Karpas-422 (cell line): ENCODE results near the gene ACVR1. TPM values are rescaled to one million over a fixed set of nuclear protein-coding genes. Genes with fewer than 3 reads are reported as not detected.

Experiments used
- DNase-seq: peaks from one replicate; pipeline ENCODE4 v3.0.0-alpha.2; 2015
- H2AFZ ChIP-seq: fragments of 200-600 bp; sonication (generic); 2 replicates; pipeline ENCODE4 v1.6.1; 2014; ENCODE audit warnings: antibody characterized with exemption, low read length, mixed read lengths
- H3K27ac ChIP-seq: fragments of 200-600 bp; sonication (generic); 2 replicates; pipeline ENCODE4 v1.5.1; 2014; ENCODE audit warnings: mild to moderate bottlenecking, low read length, moderate library complexity
- H3K27me3 ChIP-seq: fragments of 200-600 bp; sonication (generic); 2 replicates; pipeline ENCODE4 v1.6.1; 2014; ENCODE audit warnings: low read length, mixed read lengths
- H3K36me3 ChIP-seq: fragments of 200-600 bp; sonication (generic); 2 replicates; pipeline ENCODE4 v1.6.1; 2014; ENCODE audit warnings: low read length, mixed read lengths; ENCODE audit not compliant: insufficient read depth
- H3K4me1 ChIP-seq: fragments of 200-600 bp; sonication (generic); 2 replicates; pipeline ENCODE4 v1.6.1; 2014; ENCODE audit warnings: mild to moderate bottlenecking, low read length, mixed read lengths
- H3K4me2 ChIP-seq: fragments of 200-600 bp; sonication (generic); 2 replicates; pipeline ENCODE4 v1.6.1; 2014; ENCODE audit warnings: low read length, low read depth, mild to moderate bottlenecking; ENCODE audit not compliant: poor library complexity, severe bottlenecking
- H3K4me3 ChIP-seq: fragments of 200-600 bp; sonication (generic); 2 replicates; pipeline ENCODE4 v1.5.1; 2014; ENCODE audit warnings: mild to moderate bottlenecking, antibody characterized with exemption, low read length, mixed read lengths
- H3K79me2 ChIP-seq: fragments of 200-600 bp; sonication (generic); 2 replicates; pipeline ENCODE4 v1.6.1; 2014; ENCODE audit warnings: mild to moderate bottlenecking, low read length, mixed read lengths
- H3K9ac ChIP-seq: fragments of 200-600 bp; sonication (generic); 2 replicates; pipeline ENCODE4 v1.6.0; 2014; ENCODE audit warnings: low read length
- H3K9me2 ChIP-seq: fragments of 200-600 bp; sonication (generic), shearing (Covaris generic); replicated peaks from 2 replicates; pipeline ENCODE4 v1.6.0; 2014; ENCODE audit warnings: mild to moderate bottlenecking, low read length, moderate library complexity; ENCODE audit not compliant: insufficient read depth
- H3K9me3 ChIP-seq: fragments of 300-700, 200-600 bp; sonication (generic); 2 replicates; pipeline ENCODE4 v1.6.1; 2014; ENCODE audit warnings: low read length, mixed read lengths
- H4K20me1 ChIP-seq: fragments of 200-600 bp; sonication (generic); 2 replicates; pipeline ENCODE4 v1.6.1; 2014; ENCODE audit warnings: mild to moderate bottlenecking, antibody characterized with exemption, low read length, low read depth; ENCODE audit not compliant: insufficient read depth
- total RNA-seq: library from RNA; depleted of rRNA; stranded (reverse); fragments of >200 nt; shearing (Covaris generic); gene quantifications from 2 replicates; pipeline ENCODE4 v1.2.3, GENCODE V29; 2014; ENCODE audit warnings: low replicate concordance

ACVR1 gene
- total RNA-seq, 1 experiment from 2014 or later, result 0.07 TPM

DNA sequence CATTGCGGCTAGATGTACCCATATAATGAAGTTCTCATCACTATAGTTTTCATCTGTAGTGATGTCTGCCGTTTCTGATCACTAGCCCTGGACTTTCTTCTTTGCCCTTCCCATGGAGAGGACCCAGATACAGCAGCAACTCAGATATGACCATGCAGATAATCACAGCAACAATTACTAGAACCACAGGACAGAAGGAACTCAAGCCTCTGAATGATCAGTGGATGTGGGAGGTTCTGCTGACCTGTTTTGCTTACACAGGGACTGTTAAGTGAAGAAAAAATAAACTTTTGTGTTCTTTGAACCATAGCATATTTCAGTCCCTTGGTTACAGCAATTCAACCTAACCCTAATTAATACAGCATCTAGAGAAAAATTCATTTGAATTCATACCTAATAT, 62.7 kb downstream of the ACVR1 start:
- no peak overlapping the region for H3K4me2 ChIP-seq
- no peaks in the 10 kb centered on the region for H3K79me2 ChIP-seq
- DNase-seq, result no peak
- H3K27ac ChIP-seq, result no peak overlapping the region
- H3K4me1 ChIP-seq, result no peaks in the 10 kb centered on the region
- H3K9ac ChIP-seq, result no peak overlapping the region
- no peak overlapping the region for H3K4me3 ChIP-seq
- H2AFZ ChIP-seq, result no peak overlapping the region
- no peaks in the 10 kb centered on the region for H3K9me3 ChIP-seq
- no peaks in the 10 kb centered on the region for H3K9me2 ChIP-seq
- no peaks in the 10 kb centered on the region for H4K20me1 ChIP-seq
- no peaks in the 10 kb centered on the region for H3K27me3 ChIP-seq
- no peaks in the 10 kb centered on the region for H3K36me3 ChIP-seq

DNA sequence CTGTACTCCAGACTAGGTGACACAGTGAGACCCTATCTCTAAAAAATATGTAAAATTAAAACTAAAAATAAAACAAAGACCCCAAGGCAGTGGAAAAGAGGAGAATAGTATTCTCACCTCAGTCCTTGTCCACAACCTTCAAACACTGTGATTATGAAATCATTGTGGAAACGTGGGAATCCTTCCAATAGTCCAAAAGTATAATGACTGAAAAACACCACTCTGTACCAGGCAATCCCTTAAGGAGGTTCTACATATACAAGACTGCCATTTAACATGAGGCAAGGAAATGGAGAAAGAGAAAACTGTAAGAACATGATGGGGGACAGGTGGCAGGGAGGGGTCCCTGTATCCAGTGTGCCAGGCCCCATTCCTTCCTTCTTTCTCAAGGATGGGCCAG, 66.1 kb downstream of the ACVR1 start:
- no peak for DNase-seq
- Histone ChIP-seq H3K9me2 (no peaks in the 10 kb centered on the region), H3K4me1 (no peaks in the 10 kb centered on the region), H3K4me2 (no peak overlapping the region), H3K27ac (no peak overlapping the region), H3K4me3 (no peak overlapping the region), H3K9ac (no peak overlapping the region), H2AFZ (no peak overlapping the region), H4K20me1 (no peaks in the 10 kb centered on the region), H3K79me2 (no peaks in the 10 kb centered on the region), H3K36me3 (no peaks in the 10 kb centered on the region), H3K27me3 (0 out of 2 replicates have a peak, but pooled peaks cover under 1% of the 10 kb centered on the region), H3K9me3 (no peaks in the 10 kb centered on the region)

DNA sequence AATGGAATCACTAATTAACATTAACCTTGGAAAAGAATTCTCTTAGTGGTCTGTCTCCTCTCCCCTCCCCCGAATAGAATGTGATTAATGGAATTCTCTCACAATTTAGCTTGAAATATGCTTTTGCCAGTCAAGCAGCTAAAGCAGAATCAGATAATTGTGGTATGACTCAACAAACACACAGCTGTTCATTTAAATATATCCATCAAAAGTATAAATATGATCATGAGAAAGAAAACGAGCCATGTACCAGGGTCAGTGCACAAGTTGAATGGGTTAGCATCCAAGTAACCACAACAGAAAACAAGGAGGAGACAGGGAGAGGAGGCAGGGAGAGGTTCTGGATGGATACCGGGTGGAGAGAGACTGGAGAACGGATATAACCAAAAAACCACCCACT, 66.9 kb downstream of the ACVR1 start:
- no peak overlapping the region for H2AFZ ChIP-seq
- H3K9me2 ChIP-seq, result no peaks in the 10 kb centered on the region
- no peaks in the 10 kb centered on the region for H3K4me1 ChIP-seq
- no peaks in the 10 kb centered on the region for H3K9me3 ChIP-seq
- no peak overlapping the region for H3K4me3 ChIP-seq
- H3K79me2 ChIP-seq, result no peaks in the 10 kb centered on the region
- H3K36me3 ChIP-seq, result no peaks in the 10 kb centered on the region
- H4K20me1 ChIP-seq, result no peaks in the 10 kb centered on the region
- H3K27ac ChIP-seq, result no peak overlapping the region
- no peak overlapping the region for H3K9ac ChIP-seq
- H3K4me2 ChIP-seq, result no peak overlapping the region
- no peak for DNase-seq
- H3K27me3 ChIP-seq, result 0 out of 2 replicates have a peak, but pooled peaks cover 3% of the 10 kb centered on the region

- no peaks in the 10 kb centered on the region for H3K36me3 ChIP-seq
- H2AFZ ChIP-seq, result no peak overlapping the region
- no peak for DNase-seq
- no peaks in the 10 kb centered on the region for H3K9me2 ChIP-seq
- no peaks in the 10 kb centered on the region for H3K4me1 ChIP-seq
- H4K20me1 ChIP-seq, result no peaks in the 10 kb centered on the region
- H3K9ac ChIP-seq, result no peak overlapping the region
- no peaks in the 10 kb centered on the region for H3K79me2 ChIP-seq
- H3K4me3 ChIP-seq, result no peak overlapping the region
- H3K9me3 ChIP-seq, result no peaks in the 10 kb centered on the region
- H3K4me2 ChIP-seq, result no peak overlapping the region
- 0 out of 2 replicates have a peak, but pooled peaks cover 3% of the 10 kb centered on the region for H3K27me3 ChIP-seq
- H3K27ac ChIP-seq, result no peak overlapping the region
Observed at GRCh38 chr2:157808421-157808820, 67.7 kb downstream of the ACVR1 start.

- Histone ChIP-seq H3K4me1 (no peaks in the 10 kb centered on the region), H2AFZ (no peak overlapping the region), H3K27me3 (0 out of 2 replicates have a peak, but pooled peaks cover 3% of the 10 kb centered on the region), H4K20me1 (no peaks in the 10 kb centered on the region), H3K9me3 (no peaks in the 10 kb centered on the region), H3K9me2 (no peaks in the 10 kb centered on the region), H3K4me2 (no peak overlapping the region), H3K9ac (no peak overlapping the region), H3K4me3 (no peak overlapping the region), H3K36me3 (no peaks in the 10 kb centered on the region), H3K79me2 (no peaks in the 10 kb centered on the region), H3K27ac (no peak overlapping the region)
- no peak for DNase-seq
Observed at GRCh38 chr2:157806426-157807077, 69.6 kb downstream of the ACVR1 start.

DNA sequence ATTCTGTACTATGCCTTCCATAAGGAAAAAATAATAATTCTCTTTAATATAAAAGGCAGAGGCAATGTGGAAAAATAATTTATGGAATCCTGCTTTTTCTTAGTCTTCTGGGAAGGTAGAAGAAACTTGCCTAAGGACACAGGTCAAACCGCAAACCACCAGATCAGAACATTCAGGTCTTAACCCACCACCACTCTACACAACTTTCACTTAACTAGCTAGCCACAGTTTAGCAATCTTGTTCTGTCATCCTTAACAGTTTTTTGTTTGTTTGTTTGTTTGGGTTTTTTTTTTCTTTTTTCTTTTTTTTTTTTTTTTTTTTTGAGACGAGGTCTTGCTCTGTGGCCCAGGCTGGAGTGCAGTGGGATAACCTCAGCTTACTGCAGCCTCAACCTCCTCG, 70.6 kb downstream of the ACVR1 start:
- H3K79me2 ChIP-seq, result no peaks in the 10 kb centered on the region
- H3K9me3 ChIP-seq, result no peaks in the 10 kb centered on the region
- H3K9me2 ChIP-seq, result no peaks in the 10 kb centered on the region
- H3K27ac ChIP-seq, result no peak overlapping the region
- H3K4me3 ChIP-seq, result no peak overlapping the region
- H3K4me1 ChIP-seq, result no peaks in the 10 kb centered on the region
- 0 out of 2 replicates have a peak, but pooled peaks cover 3% of the 10 kb centered on the region for H3K27me3 ChIP-seq
- H3K4me2 ChIP-seq, result no peak overlapping the region
- H4K20me1 ChIP-seq, result no peaks in the 10 kb centered on the region
- H3K9ac ChIP-seq, result no peak overlapping the region
- no peak for DNase-seq
- H3K36me3 ChIP-seq, result no peaks in the 10 kb centered on the region
- no peak overlapping the region for H2AFZ ChIP-seq

GRCh38 chr2:157804355-157804754, 71.8 kb downstream of the ACVR1 start:
- Histone ChIP-seq H2AFZ (no peak overlapping the region), H3K9ac (no peak overlapping the region), H3K4me1 (no peaks in the 10 kb centered on the region), H3K27ac (no peak overlapping the region), H3K36me3 (no peaks in the 10 kb centered on the region), H3K4me2 (no peak overlapping the region), H3K79me2 (no peaks in the 10 kb centered on the region), H3K9me2 (no peaks in the 10 kb centered on the region), H3K4me3 (no peak overlapping the region), H3K27me3 (0 out of 2 replicates have a peak, but pooled peaks cover 3% of the 10 kb centered on the region), H4K20me1 (no peaks in the 10 kb centered on the region), H3K9me3 (no peaks in the 10 kb centered on the region)
- DNase-seq, result no peak

DNA sequence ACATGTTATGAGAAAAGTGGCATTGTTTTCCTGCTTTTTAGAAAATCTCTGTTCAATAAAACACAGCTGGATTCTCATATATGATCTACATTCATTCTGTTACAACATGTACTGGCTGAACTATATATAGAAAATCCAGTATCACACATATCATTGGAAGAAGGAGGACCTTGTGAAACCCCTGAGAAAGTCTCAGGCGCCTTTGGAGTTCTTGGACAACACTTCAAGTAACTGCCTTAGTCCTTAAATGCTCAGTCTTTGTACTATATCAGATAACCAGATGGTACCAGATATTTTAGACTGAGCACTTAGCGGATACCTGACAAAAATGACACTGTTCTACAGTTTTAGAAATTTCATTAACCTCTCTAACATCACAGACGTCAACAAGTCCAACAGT, 72.2 kb downstream of the ACVR1 start:
- H3K79me2 ChIP-seq, result no peaks in the 10 kb centered on the region
- H3K4me3 ChIP-seq, result no peak overlapping the region
- H3K36me3 ChIP-seq, result no peaks in the 10 kb centered on the region
- no peaks in the 10 kb centered on the region for H3K9me3 ChIP-seq
- H3K4me2 ChIP-seq, result no peak overlapping the region
- H4K20me1 ChIP-seq, result no peaks in the 10 kb centered on the region
- no peak overlapping the region for H3K9ac ChIP-seq
- DNase-seq, result no peak
- no peak overlapping the region for H3K27ac ChIP-seq
- H3K4me1 ChIP-seq, result no peaks in the 10 kb centered on the region
- H2AFZ ChIP-seq, result no peak overlapping the region
- no peaks in the 10 kb centered on the region for H3K9me2 ChIP-seq
- 0 out of 2 replicates have a peak, but pooled peaks cover 3% of the 10 kb centered on the region for H3K27me3 ChIP-seq
